ENCODE results near the gene TBL1X.

- TF ChIP-seq CTCF (IDR thresholded peaks at IDR 0.05; ENCODE audit: low read depth, low read length) (no peak), POLR2A (IDR thresholded peaks at IDR 0.05; ENCODE audit: extremely low read depth, insufficient read length) (no peak), MYC (IDR thresholded peaks at IDR 0.05; ENCODE audit: low read depth, low read length) (no peak)
- TF ChIP-seq, protein P1, sequence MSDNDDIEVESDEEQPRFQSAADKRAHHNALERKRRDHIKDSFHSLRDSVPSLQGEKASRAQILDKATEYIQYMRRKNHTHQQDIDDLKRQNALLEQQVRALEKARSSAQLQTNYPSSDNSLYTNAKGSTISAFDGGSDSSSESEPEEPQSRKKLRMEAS (IDR thresholded peaks at IDR 0.05; ENCODE audit: low read depth, low read length), result no peak
Measured at GRCh38 chrX:9728261-9728660, 263.4 kb downstream of the TBL1X start.

All from NB4 (cell line).